ENCODE measurements around the gene MSL1. TPM values are rescaled to one million over a fixed set of nuclear protein-coding genes. Genes with fewer than 3 reads are reported as not detected.

Gene MSL1
- total and polyA plus RNA-seq, 2 of the 13 experiments (the other 11 are each of a cell fraction or from before 2014, with no cell fraction given), result 63.8 to 88.5 TPM

GRCh38 chr17:40122999-40123810 lies 1.4 kb downstream of the MSL1 start (continued):
- TF ChIP-seq NONO (IDR thresholded peaks at IDR 0.05), result no peak
- TF ChIP-seq NONO (CRISPR knock-in tag; conservative IDR thresholded peaks at IDR 0.05), result 0 out of 2 replicates have a peak, but pooled peaks have one; percentile 56
- TF ChIP-seq ZBTB38 (CRISPR knock-in tag; IDR thresholded peaks at IDR 0.05), result 0 out of 2 replicates have a peak, but pooled peaks have one; percentile 42
- no peak for TF ChIP-seq ZNF776 (CRISPR knock-in tag; IDR thresholded peaks at IDR 0.05)
- 0 out of 2 replicates have a peak, but pooled peaks have one; percentile 56 for TF ChIP-seq ZNF414 (CRISPR knock-in tag; IDR thresholded peaks at IDR 0.05)
- TF ChIP-seq ZNF558 (CRISPR knock-in tag; IDR thresholded peaks at IDR 0.05; ENCODE audit: borderline replicate concordance), result no peak; the same call in 1 of the 2 replicates
- TF ChIP-seq ZFP41 (CRISPR knock-in tag; IDR thresholded peaks at IDR 0.05; ENCODE audit: borderline replicate concordance), result no peak
- no peak for TF ChIP-seq KLF11 (CRISPR knock-in tag; IDR thresholded peaks at IDR 0.05)
- peak; percentile 70; the same call in 1 of the 2 replicates for TF ChIP-seq DNMT1 (CRISPR knock-in tag; IDR thresholded peaks at IDR 0.05)
- peak; percentile 90 for TF ChIP-seq RBM39 (IDR thresholded peaks at IDR 0.05; ENCODE audit: low read depth, low read length, poor library complexity, severe bottlenecking)
- no peak for TF ChIP-seq ATF5 (CRISPR knock-in tag; IDR thresholded peaks at IDR 0.05; ENCODE audit: low read depth)
- no peak for TF ChIP-seq ZFP62 (CRISPR knock-in tag; IDR thresholded peaks at IDR 0.05)
- no peak for TF ChIP-seq NFYC (CRISPR knock-in tag; IDR thresholded peaks at IDR 0.05)
- TF ChIP-seq MED1 (CRISPR knock-in tag; IDR thresholded peaks at IDR 0.05), result peak; percentile 6; the same call in 1 of the 2 replicates
- peak; percentile 63; the same call in 1 of the 2 replicates for TF ChIP-seq ZNF704 (CRISPR knock-in tag; IDR thresholded peaks at IDR 0.05; ENCODE audit: borderline replicate concordance)
- TF ChIP-seq PRDM4 (CRISPR knock-in tag; IDR thresholded peaks at IDR 0.05; ENCODE audit: borderline replicate concordance), result no peak
- TF ChIP-seq EP300 (IDR thresholded peaks at IDR 0.05; ENCODE audit: low read depth in 2 of 2, low read length in 2 of 2), result 0 out of 4 replicates have a peak, but pooled peaks of 1 of the 2 experiments have one; percentile 22
- TF ChIP-seq EP300 (CRISPR knock-in tag; IDR thresholded peaks at IDR 0.05; ENCODE audit: borderline replicate concordance), result no peak
- peak; percentile 43; the same call in 1 of the 2 replicates for TF ChIP-seq SNAPC5 (CRISPR knock-in tag; IDR thresholded peaks at IDR 0.05; ENCODE audit: borderline replicate concordance)
- no peak for TF ChIP-seq ZNF251 (CRISPR knock-in tag; IDR thresholded peaks at IDR 0.05)
- TF ChIP-seq IRF9 (CRISPR knock-in tag; IDR thresholded peaks at IDR 0.05; ENCODE audit: borderline replicate concordance), result peak; percentile 56; the same call in 1 of the 2 replicates
- peak; percentile 16; the same call in 1 of the 2 replicates for TF ChIP-seq CCDC6 (CRISPR knock-in tag; IDR thresholded peaks at IDR 0.05)
